Amniotic epithelial cell (primary cell): Measurements from ENCODE around the gene TNS3.

Experiments
- DNase-seq: peaks from one replicate; pipeline ENCODE4 v3.0.0-alpha.2; 2010; ENCODE audit warnings: low read depth

TNS3 gene

GRCh38 chr7:47424523-47424922, 157.4 kb downstream of the TNS3 start:
- DNase-seq: no peak

- no peak for DNase-seq
These were observed 158.7 kb downstream of the TNS3 start for GRCh38 chr7:47423196-47423595.

- DNase-seq: no peak
These were observed 159.3 kb downstream of the TNS3 start for GRCh38 chr7:47422611-47423010.

GRCh38 chr7:47421456-47421855, 160.5 kb downstream of the TNS3 start:
- DNase-seq: no peak

GRCh38 chr7:47420122-47420780, 161.7 kb downstream of the TNS3 start:
- DNase-seq: no peak

GRCh38 chr7:47419471-47419870, 162.4 kb downstream of the TNS3 start:
- no peak for DNase-seq

- DNase-seq: peak; percentile 60
These were observed 163.2 kb downstream of the TNS3 start for GRCh38 chr7:47418601-47419309.

GRCh38 chr7:47416492-47417480, 165.1 kb downstream of the TNS3 start:
- DNase-seq: no peak

- no peak for DNase-seq
These were observed 166.3 kb downstream of the TNS3 start for GRCh38 chr7:47415318-47416212.

- no peak for DNase-seq
These were observed 167.3 kb downstream of the TNS3 start for GRCh38 chr7:47414342-47415317.

- no peak for DNase-seq
These were observed 168.2 kb downstream of the TNS3 start for GRCh38 chr7:47413526-47414341.

GRCh38 chr7:47411901-47412300, 170.0 kb downstream of the TNS3 start:
- no peak for DNase-seq

GRCh38 chr7:47411281-47411869, 170.5 kb downstream of the TNS3 start:
- DNase-seq: no peak

- DNase-seq: no peak
These were observed 173.2 kb downstream of the TNS3 start for GRCh38 chr7:47408675-47409074.

- no peak for DNase-seq
These were observed 173.9 kb downstream of the TNS3 start for GRCh38 chr7:47407821-47408674.

GRCh38 chr7:47407136-47407535, 174.8 kb downstream of the TNS3 start:
- DNase-seq: no peak

- DNase-seq: no peak
These were observed 175.1 kb downstream of the TNS3 start for GRCh38 chr7:47406801-47407129.
